K562 (cell line): ENCODE results near the gene FASTK. TPM values are rescaled to one million over a fixed set of nuclear protein-coding genes. Genes with fewer than 3 reads are reported as not detected.

Experiments used
- AFF4 ChIP-seq: sonication (generic); formaldehyde crosslinking; IDR thresholded peaks from 2 replicates; pipeline ENCODE4 v1.8.0; 2023; ENCODE audit warnings: mild to moderate bottlenecking, missing genetic modification reagents
- ATF6 ChIP-seq: sonication (generic); formaldehyde crosslinking; IDR thresholded peaks from 2 replicates; pipeline ENCODE4 v1.4.0; 2020; ENCODE audit warnings: mild to moderate bottlenecking, missing genetic modification reagents
- ERF ChIP-seq: fragments of 450-650 bp; formaldehyde crosslinking; IDR thresholded peaks from 2 replicates; pipeline ENCODE4 v1.4.0; 2020; ENCODE audit warnings: mild to moderate bottlenecking, mixed read lengths
- KDM2B ChIP-seq: fragments of 250-450 bp; sonication (Bioruptor Pico); IDR thresholded peaks from 2 replicates; pipeline ENCODE4 v1.8.0; 2021; ENCODE audit warnings: mild to moderate bottlenecking, moderate library complexity
- MECOM ChIP-seq: fragments of 250-450 bp; sonication (Bioruptor Pico); IDR thresholded peaks from 2 replicates; pipeline ENCODE4 v1.8.0; 2022; ENCODE audit warnings: inconsistent platforms
- PHF8 ChIP-seq: fragments of 200-600 bp; sonication (generic); IDR thresholded peaks from 2 replicates; pipeline ENCODE4 v1.6.1; 2012; ENCODE audit warnings: mixed run types, mild to moderate bottlenecking, inconsistent platforms, low read length, moderate library complexity, borderline replicate concordance
- RUNX1 ChIP-seq: sonication (generic); IDR thresholded peaks from 2 replicates; pipeline ENCODE4 v1.6.1; 2016; ENCODE audit warnings: antibody characterized with exemption, low read depth
- THAP12 ChIP-seq: fragments of 250-450 bp; sonication (Bioruptor Pico); IDR thresholded peaks from 2 replicates; pipeline ENCODE4 v1.9.0; 2021; ENCODE audit warnings: mild to moderate bottlenecking, inconsistent platforms
- ZBTB34 ChIP-seq: fragments of 250-450 bp; sonication (Bioruptor Pico); IDR thresholded peaks from 2 replicates; pipeline ENCODE4 v1.8.0; 2021; ENCODE audit warnings: mild to moderate bottlenecking, moderate library complexity
- ZNF12 ChIP-seq: sonication (generic); formaldehyde crosslinking; IDR thresholded peaks from 2 replicates; pipeline ENCODE4 v1.4.0; 2020; ENCODE audit warnings: mild to moderate bottlenecking, missing genetic modification reagents
- ZNF609 ChIP-seq: sonication (generic); formaldehyde crosslinking; IDR thresholded peaks from 2 replicates; pipeline ENCODE4 v1.8.1; 2023; ENCODE audit warnings: missing genetic modification reagents, mild to moderate bottlenecking, borderline replicate concordance
- polyA plus RNA-seq, 8 experiments: library from polyadenylated mRNA; depleted of rRNA in 4 of 8; stranded (reverse) in 5 of 8; unstranded in 3 of 8; fragments of >200 nt; fragmentation: Nextera tagmentation in 2 of 8; fragmentation: Illumina TruSeq in 1 of 8; extraction: Ambion mirVana in 2 of 8; extraction: Trizol in 1 of 8; gene quantifications; 2 replicates each; pipeline versions ENCODE4 v1.2.1 to v1.2.3, GENCODE V29; 2011 to 2014; ENCODE audit warnings: inconsistent platforms in 1 of 8, missing spikeins in 1 of 8
- total RNA-seq, 7 experiments: library from RNA; depleted of rRNA in 6 of 7; stranded (reverse); fragments of >200 nt in 6 of 7; fragmentation: Illumina TruSeq in 2 of 7; extraction: Trizol in 2 of 7; gene quantifications; 2 replicates each; pipeline versions ENCODE4 v1.2.1 to v1.2.3, GENCODE V29; 2011 to 2021; ENCODE audit warnings: low replicate concordance in 1 of 7

Gene FASTK
- total and polyA plus RNA-seq, 9 of the 15 experiments (the other 6 are each of a cell fraction or from before 2014, with no cell fraction given): 0.51 to 150 (median 48.2) TPM

GRCh38 chr7:151039850-151040548 lies 40.6 kb downstream of the FASTK start (continued):
- TF ChIP-seq KDM2B (no peak), ERF (peak; percentile 24; the same call in 1 of the 2 replicates), ZBTB34 (CRISPR knock-in tag) (no peak), ATF6 (CRISPR knock-in tag) (0 out of 2 replicates have a peak, but pooled peaks have one; percentile 41), RUNX1 (0 out of 2 replicates have a peak, but pooled peaks have one; percentile 64), PHF8 (no peak), ZNF609 (CRISPR knock-in tag) (peak; percentile 9; the same call in 1 of the 2 replicates), THAP12 (CRISPR knock-in tag) (0 out of 2 replicates have a peak, but pooled peaks have one; percentile 47), MECOM (CRISPR knock-in tag) (no peak), ZNF12 (CRISPR knock-in tag) (no peak), AFF4 (CRISPR knock-in tag) (0 out of 2 replicates have a peak, but pooled peaks have one; percentile 54)
